Tibial artery (tissue), 4 donors: ENCODE measurements around the gene PGM2.

Source experiments
- DNase-seq, 2 donors: peaks; one replicate each; pipeline ENCODE4 v3.0.0-alpha.2; 2019
- H3K27ac ChIP-seq, 2 donors: fragments of 200-600 bp; sonication (generic) in 1 of 2; 1 replicate in 1 of 2; 2 replicates in 1 of 2; pipeline ENCODE4 v1.5.1; 2018 to 2019; ENCODE audit warnings: mild to moderate bottlenecking in 1 of 2
- H3K27me3 ChIP-seq, 2 donors: fragments of 200-600 bp; sonication (generic) in 1 of 2; one replicate each; pipeline versions ENCODE4 v1.5.1 to v1.6.0; 2016 to 2019
- H3K36me3 ChIP-seq, 3 donors: fragments of 200-600 bp; sonication (generic) in 2 of 3; one replicate each; pipeline ENCODE4 v1.5.1; 2016 to 2019; ENCODE audit warnings: mild to moderate bottlenecking in 2 of 3
- H3K4me1 ChIP-seq, 4 donors: fragments of 200-600 bp; sonication (generic) in 2 of 4; 1 replicate in 3 of 4; 2 replicates in 1 of 4; pipeline ENCODE4 v1.5.1; 2016 to 2019
- H3K4me3 ChIP-seq, 2 donors: fragments of 200-600 bp; sonication (generic) in 1 of 2; 1 replicate in 1 of 2; 2 replicates in 1 of 2; pipeline ENCODE4 v1.5.1; 2018 to 2019; ENCODE audit warnings: mild to moderate bottlenecking in 2 of 2
- H3K9me3 ChIP-seq, 3 donors: fragments of 200-600 bp; sonication (generic) in 1 of 3; one replicate each; pipeline ENCODE4 v1.5.1; 2016 to 2019
- CTCF ChIP-seq, 2 experiments: fragments of 200-600 bp in 1 of 2; fragments of 450-650 bp in 1 of 2; IDR thresholded peaks; one replicate each; pipeline ENCODE4 v1.5.1; 2017 to 2019; ENCODE audit warnings: antibody characterized with exemption in 2 of 2, mild to moderate bottlenecking in 1 of 2, moderate library complexity in 1 of 2
- intact Hi-C: fragments of 100-400 bp; cut with DNase I; formaldehyde crosslinking; loops from one replicate; pipeline ENCODE4 v1.15.0; 2023; ENCODE audit warnings: low total_unique reads

Gene PGM2

GRCh38 chr4:37827802-37828321 lies 1.4 kb downstream of the PGM2 start:
- Histone ChIP-seq H3K36me3 (peaks cover 18 to 30% (median 30%) of the 10 kb centered on the region in 3 donors), H3K4me1 (peaks cover 0 to 22% (median 13%) of the 10 kb centered on the region in 4 donors), H3K27ac (peak overlapping the region in 1 of 2 donors; percentile 93), H3K9me3 (no peaks in the 10 kb centered on the region), H3K4me3 (peak overlapping the region; percentile 71 to 91), H3K27me3 (no peaks in the 10 kb centered on the region)
- TF ChIP-seq CTCF (IDR thresholded peaks at IDR 0.05) = no peak
- intact Hi-C loops = loop anchor here (2.0 to 10.0 kb wide), 2 partner anchors 63 to 147 kb away; partner anchors contain the start of gene TBC1D1
- no peak for DNase-seq

- Histone ChIP-seq H3K27ac (no peak overlapping the region), H3K4me3 (no peak overlapping the region), H3K9me3 (no peaks in the 10 kb centered on the region), H3K27me3 (no peaks in the 10 kb centered on the region), H3K4me1 (peaks cover 0 to 22% (median 13%) of the 10 kb centered on the region in 4 donors), H3K36me3 (peaks cover 21 to 37% (median 34%) of the 10 kb centered on the region in 3 donors)
- no peak for TF ChIP-seq CTCF (IDR thresholded peaks at IDR 0.05)
- DNase-seq = no peak
- intact Hi-C loops = loop anchor here (10.0 kb wide), 1 partner anchor 146 kb away; no protein-coding TSS in a partner anchor
These were observed 2.4 kb downstream of the PGM2 start for GRCh38 chr4:37828843-37829242.

- TF ChIP-seq CTCF (IDR thresholded peaks at IDR 0.05) = no peak
- no peaks in the 10 kb centered on the region for H3K27me3 ChIP-seq
- no peak overlapping the region for H3K27ac ChIP-seq
- DNase-seq = no peak
- H3K9me3 ChIP-seq = no peaks in the 10 kb centered on the region
- H3K36me3 ChIP-seq = peaks cover 29 to 54% (median 44%) of the 10 kb centered on the region in 3 donors
- H3K4me1 ChIP-seq = peaks cover 0 to 16% (median 10%) of the 10 kb centered on the region in 4 donors
- H3K4me3 ChIP-seq = no peak overlapping the region
- intact Hi-C loops = no loop called here
These were observed 4.2 kb downstream of the PGM2 start for GRCh38 chr4:37830640-37831039.

- TF ChIP-seq CTCF (IDR thresholded peaks at IDR 0.05) = no peak
- Histone ChIP-seq H3K27me3 (no peaks in the 10 kb centered on the region), H3K4me3 (no peak overlapping the region), H3K4me1 (peaks cover 0 to 10% (median 0%) of the 10 kb centered on the region in 4 donors), H3K9me3 (no peaks in the 10 kb centered on the region), H3K27ac (no peak overlapping the region), H3K36me3 (peaks cover 33 to 92% (median 55%) of the 10 kb centered on the region in 3 donors)
- intact Hi-C loops = no loop called here
- DNase-seq = no peak
These were observed 8.5 kb downstream of the PGM2 start for GRCh38 chr4:37835031-37835430.

GRCh38 chr4:37835806-37836205 lies 9.3 kb downstream of the PGM2 start:
- no peak for TF ChIP-seq CTCF (IDR thresholded peaks at IDR 0.05)
- intact Hi-C loops = no loop called here
- no peak for DNase-seq
- no peak overlapping the region for H3K4me3 ChIP-seq
- no peaks in the 10 kb centered on the region for H3K9me3 ChIP-seq
- no peak overlapping the region for H3K27ac ChIP-seq
- no peaks in the 10 kb centered on the region for H3K27me3 ChIP-seq
- peaks cover 25 to 92% (median 55%) of the 10 kb centered on the region in 3 donors for H3K36me3 ChIP-seq
- peaks cover 0 to 10% (median 0%) of the 10 kb centered on the region in 4 donors for H3K4me1 ChIP-seq
